Skin of body (tissue), 2 donors: ENCODE results near the gene RANBP1. TPM values are rescaled to one million over a fixed set of nuclear protein-coding genes. Genes with fewer than 3 reads are reported as not detected.
"Not testable (repeated sequence)": the region's sequence is repeated elsewhere in the genome, so short reads cannot be mapped to it uniquely, and the experiment has no call there.

Experiments used
- DNase-seq: peaks from one replicate; lab custom pipeline; 2025; lab: John Stamatoyannopoulos, UW
- total RNA-seq: library from RNA; depleted of rRNA; stranded (reverse); fragments of >200 nt; gene quantifications from one replicate; pipeline ENCODE4 v1.2.3, GENCODE V29; 2014

Gene RANBP1
- total RNA-seq = 75.1 TPM

GRCh38 chr22:20115691-20116375, at the start of gene RANBP1:
Gene RANBP1 (plus strand): TSS chr22:20116104. CDS start chr22:20116185, 81 bp downstream.
- no peak for DNase-seq

GRCh38 chr22:20066617-20067383, 49.1 kb upstream of the RANBP1 start:
- DNase-seq = no peak

- DNase-seq = not testable (repeated sequence)
These were observed 48.6 kb upstream of the RANBP1 start for GRCh38 chr22:20067384-20067682.

GRCh38 chr22:20068640-20069039, 47.3 kb upstream of the RANBP1 start:
- DNase-seq = no peak

GRCh38 chr22:20069331-20070042, 46.4 kb upstream of the RANBP1 start:
- no peak for DNase-seq

GRCh38 chr22:20071524-20071972, 44.4 kb upstream of the RANBP1 start:
- DNase-seq = no peak

- no peak for DNase-seq
These were observed 39.2 kb upstream of the RANBP1 start for GRCh38 chr22:20076627-20077172.

- DNase-seq = peak; percentile 93
These were observed 36.0 kb upstream of the RANBP1 start, which contains the start of gene DGCR8 for GRCh38 chr22:20079745-20080444. Gene DGCR8 (plus strand): TSS chr22:20080241. CDS start chr22:20085964, 5,723 bp downstream.

GRCh38 chr22:20080445-20080775, 35.5 kb upstream of the RANBP1 start:
- DNase-seq = peak; percentile 31

- peak; percentile 19 for DNase-seq
These were observed 34.9 kb upstream of the RANBP1 start for GRCh38 chr22:20080776-20081654.

GRCh38 chr22:20083157-20083890, 32.6 kb upstream of the RANBP1 start:
- no peak for DNase-seq

GRCh38 chr22:20083891-20084546, 31.9 kb upstream of the RANBP1 start:
- DNase-seq = no peak

GRCh38 chr22:20084547-20085413, 31.1 kb upstream of the RANBP1 start:
- no peak for DNase-seq

- no peak for DNase-seq
These were observed 30.3 kb upstream of the RANBP1 start for GRCh38 chr22:20085651-20086050.

GRCh38 chr22:20086101-20086599, 29.8 kb upstream of the RANBP1 start:
- no peak for DNase-seq

- no peak for DNase-seq
These were observed 29.1 kb upstream of the RANBP1 start for GRCh38 chr22:20086763-20087162.

- DNase-seq = no peak
These were observed 28.3 kb upstream of the RANBP1 start for GRCh38 chr22:20087319-20088262.
